ENCODE results near the gene DNAJC11.

DNA sequence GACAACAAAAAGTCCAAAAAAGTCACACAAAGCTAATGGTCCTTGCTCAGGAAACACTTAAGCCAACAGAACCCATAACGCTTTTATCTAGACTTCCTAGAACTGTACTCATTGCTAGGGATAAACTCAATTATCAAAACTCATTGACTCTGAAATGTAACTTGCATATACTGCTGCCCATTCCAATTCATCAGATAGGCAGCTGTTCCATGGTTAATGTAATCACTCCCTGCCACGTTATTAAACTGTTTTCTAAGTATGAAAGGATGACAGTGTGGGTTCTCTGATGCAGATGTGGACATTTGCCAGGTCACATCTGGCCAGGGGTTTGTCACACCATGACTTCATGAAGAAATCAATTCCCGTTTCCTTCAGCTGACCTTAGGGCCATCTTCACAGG, 30.3 kb upstream of the DNAJC11 start:
- TF ChIP-seq, protein P1, sequence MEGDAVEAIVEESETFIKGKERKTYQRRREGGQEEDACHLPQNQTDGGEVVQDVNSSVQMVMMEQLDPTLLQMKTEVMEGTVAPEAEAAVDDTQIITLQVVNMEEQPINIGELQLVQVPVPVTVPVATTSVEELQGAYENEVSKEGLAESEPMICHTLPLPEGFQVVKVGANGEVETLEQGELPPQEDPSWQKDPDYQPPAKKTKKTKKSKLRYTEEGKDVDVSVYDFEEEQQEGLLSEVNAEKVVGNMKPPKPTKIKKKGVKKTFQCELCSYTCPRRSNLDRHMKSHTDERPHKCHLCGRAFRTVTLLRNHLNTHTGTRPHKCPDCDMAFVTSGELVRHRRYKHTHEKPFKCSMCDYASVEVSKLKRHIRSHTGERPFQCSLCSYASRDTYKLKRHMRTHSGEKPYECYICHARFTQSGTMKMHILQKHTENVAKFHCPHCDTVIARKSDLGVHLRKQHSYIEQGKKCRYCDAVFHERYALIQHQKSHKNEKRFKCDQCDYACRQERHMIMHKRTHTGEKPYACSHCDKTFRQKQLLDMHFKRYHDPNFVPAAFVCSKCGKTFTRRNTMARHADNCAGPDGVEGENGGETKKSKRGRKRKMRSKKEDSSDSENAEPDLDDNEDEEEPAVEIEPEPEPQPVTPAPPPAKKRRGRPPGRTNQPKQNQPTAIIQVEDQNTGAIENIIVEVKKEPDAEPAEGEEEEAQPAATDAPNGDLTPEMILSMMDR (IDR thresholded peaks at IDR 0.05; ENCODE audit: borderline replicate concordance, extremely low read depth, low read length, poor library complexity, severe bottlenecking), result no peak
- no peak for TF ChIP-seq EZH2 (IDR thresholded peaks at IDR 0.05; ENCODE audit: borderline replicate concordance, low read depth, low read length, severe bottlenecking)
